Smooth muscle cell of the brain vasculature (primary cell): ENCODE results near the gene PACS1.

Source experiments
- DNase-seq: peaks from one replicate; pipeline ENCODE4 v3.0.0-alpha.2; 2012; ENCODE audit warnings: low read depth, low spot score

The PACS1 gene

DNA sequence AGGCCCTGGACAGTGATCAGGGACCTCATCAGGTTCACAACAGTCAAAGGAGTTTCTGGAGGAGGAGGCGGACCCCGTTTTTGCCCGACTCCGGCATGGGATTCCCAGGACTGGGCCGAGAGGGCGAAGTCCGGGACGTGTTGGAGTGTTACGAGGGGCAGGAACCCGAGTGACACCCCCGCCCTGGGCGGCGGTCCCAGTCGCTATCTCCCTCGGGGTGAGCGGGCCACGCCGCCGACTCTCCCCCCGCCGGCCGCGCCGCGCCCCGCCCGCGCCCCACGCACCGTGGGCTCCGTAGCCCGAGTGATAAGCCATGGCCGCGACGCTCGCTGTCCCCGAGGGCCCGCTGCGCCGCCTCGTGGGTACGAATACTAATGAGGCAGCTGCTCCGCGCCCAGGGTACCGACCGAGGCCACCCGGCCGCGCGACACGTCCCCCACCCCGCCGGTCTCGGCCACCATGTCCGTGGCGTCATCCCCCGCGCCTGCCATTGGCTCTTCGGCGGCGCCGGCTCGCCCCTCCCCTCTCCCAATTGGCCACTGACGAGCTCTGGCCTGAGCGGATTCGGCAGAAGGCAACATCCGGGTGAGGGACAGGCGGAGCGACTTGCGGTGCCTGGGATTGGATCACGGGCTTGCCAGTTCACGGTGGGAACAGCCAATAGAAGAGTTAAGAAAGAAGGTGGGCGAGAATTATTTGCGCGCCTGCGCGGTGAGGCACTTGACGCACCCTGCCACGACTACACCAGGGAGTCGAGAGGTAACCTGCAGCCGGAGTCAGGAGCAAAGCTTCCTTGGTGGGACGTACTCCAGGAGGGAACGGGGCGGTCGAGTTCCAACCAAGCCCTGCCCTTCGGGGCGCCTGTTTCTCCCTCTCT lies 218.8 kb downstream of the PACS1 start, which contains the start of gene YIF1A:
Gene YIF1A (minus strand): TSS at position 473 of the 877 bp plus-strand sequence. CDS start 158 bp downstream, at position 315.
- peak; percentile 98 for DNase-seq

GRCh38 chr11:66289548-66290329 lies 219.7 kb downstream of the PACS1 start:
- DNase-seq, result no peak

GRCh38 chr11:66290330-66290621 lies 220.2 kb downstream of the PACS1 start:
- no peak for DNase-seq

DNA sequence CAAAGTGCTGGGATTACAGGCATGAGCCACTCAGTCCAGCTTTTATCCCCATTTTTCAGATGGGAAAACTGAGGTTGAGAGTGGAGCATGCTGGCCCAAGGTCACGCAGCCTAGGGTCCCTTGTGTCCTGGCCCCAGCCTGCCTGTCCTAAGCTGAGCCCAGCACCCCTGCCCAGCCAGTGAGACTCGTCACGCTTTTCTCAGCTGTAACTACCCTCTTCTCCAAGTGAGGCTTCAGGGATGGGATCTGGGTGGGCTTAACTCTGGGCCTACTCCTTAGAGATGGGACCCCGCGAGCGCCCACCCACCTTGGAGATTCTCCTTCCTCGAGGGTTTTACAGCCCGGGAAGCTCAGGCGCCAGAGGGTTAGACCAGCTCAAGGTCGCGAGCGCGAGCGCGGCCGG lies 221.2 kb downstream of the PACS1 start:
- DNase-seq, result no peak

DNA sequence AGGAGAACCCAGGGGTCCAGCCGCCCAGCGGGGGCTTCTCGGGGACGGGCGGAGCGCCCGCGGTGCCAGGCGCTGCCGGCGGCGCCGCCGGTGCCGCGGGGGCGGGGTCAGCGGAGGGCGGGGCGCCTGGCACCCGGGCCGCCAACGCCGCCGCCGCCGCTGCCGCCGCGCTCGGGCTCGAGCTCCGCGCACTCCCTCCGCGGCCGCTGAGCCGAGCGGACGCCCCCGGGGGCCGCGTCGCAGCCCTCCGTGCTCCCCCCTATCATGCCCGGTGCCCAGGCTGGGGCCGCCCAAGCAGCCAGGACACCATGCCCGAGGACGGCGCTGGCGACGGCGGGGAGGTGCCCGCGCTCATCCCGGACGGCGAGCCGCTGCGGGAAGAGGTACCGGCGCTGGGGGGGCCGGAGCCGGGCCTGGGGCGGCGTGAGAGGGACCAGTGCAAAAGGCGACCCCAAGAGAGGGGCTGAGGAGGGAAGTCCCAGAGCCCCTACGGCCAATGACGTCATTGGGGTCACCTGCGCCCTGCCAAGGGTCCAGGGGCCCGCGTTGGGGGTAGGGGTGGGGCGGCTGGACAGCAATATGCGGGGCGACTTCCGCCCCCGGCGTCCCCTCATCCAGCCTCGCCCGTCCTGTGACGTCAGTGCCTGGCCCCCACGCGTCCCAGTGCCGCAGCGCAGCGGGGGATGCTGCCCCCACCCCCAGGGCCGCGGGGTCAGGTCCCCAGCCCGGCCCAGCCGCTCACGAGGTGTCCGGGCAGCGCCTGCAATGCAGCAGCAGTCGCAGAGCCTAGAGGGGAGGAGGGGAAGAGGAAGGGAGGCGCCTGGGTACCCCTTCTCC lies 221.9 kb downstream of the PACS1 start, which contains the start of gene TMEM151A:
Gene TMEM151A (plus strand): TSS at position 189 of the 837 bp plus-strand sequence. CDS start 120 bp downstream, at position 309.
- no peak for DNase-seq

- DNase-seq, result no peak
These were observed 222.7 kb downstream of the PACS1 start for GRCh38 chr11:66292543-66293332.

DNA sequence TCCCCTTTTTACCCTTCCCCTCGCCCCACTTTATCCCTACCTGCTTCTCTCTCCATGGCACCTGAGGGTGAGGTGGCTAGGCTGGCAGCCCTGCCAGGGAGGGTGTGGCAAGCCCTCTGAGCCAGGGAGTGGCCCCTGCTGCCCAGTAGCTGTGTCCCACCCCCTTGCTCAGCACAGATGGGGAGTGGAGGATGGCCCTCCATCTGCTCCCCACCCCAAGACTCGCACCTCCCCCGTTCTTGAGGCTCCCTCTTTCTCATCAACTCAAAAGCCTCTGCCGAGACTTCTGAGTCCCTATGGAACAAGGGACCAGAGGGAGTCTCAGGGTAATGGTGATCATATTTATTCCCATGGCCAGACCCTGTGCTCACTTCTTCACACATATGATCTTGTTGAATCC lies 223.3 kb downstream of the PACS1 start:
- no peak for DNase-seq

GRCh38 chr11:66293777-66294625 lies 223.9 kb downstream of the PACS1 start:
- no peak for DNase-seq
